K562 (cell line): ENCODE measurements around the gene NTRK1. TPM values are rescaled to one million over a fixed set of nuclear protein-coding genes. Genes with fewer than 3 reads are reported as not detected.

ENCODE experiments used
- ATAC-seq: fragments of 200-7000 bp; cut with Tn5 transposase; 3 replicates; pipeline ENCODE4 v1.9.1; 2020; ENCODE audit warnings: moderate library complexity
- BruUV-seq: library from RNA; stranded (reverse); fragments of 400-500 nt; replicated peaks from 2 replicates; lab custom pipeline; 2021; lab: Mats Ljungman, UMichigan
- CTCF ChIA-PET: fragments of 300-600 bp; formaldehyde crosslinking; extraction: SDS; loops from one replicate; lab custom pipeline; 2021; ENCODE audit warnings: low intra/inter-chr PET ratio; lab: Yijun Ruan, JAX
- POLR2A ChIA-PET: fragments of 300-600, 350-650 bp; sonication (Branson Sonifier 250); formaldehyde crosslinking; extraction: SDS; loops from one replicate; lab custom pipeline; 2021; ENCODE audit warnings: antibody characterized with exemption, inconsistent platforms; lab: Yijun Ruan, JAX
- DNase-seq, 4 experiments: peaks; one replicate each; pipeline versions ENCODE4 v3.0.0 to v3.0.0-alpha.2; 2011 to 2018; ENCODE audit warnings: low spot score in 3 of 4, mixed read lengths in 3 of 4; ENCODE audit errors: extremely low read depth in 1 of 4
- FAIRE-seq: peaks from 2 replicates; lab custom pipeline; 2011; peaks lifted over from hg19 to GRCh38; lab: Jason Lieb, UNC
- H2AFZ ChIP-seq: 2 replicates; pipeline ENCODE4 v1.6.0; 2011; ENCODE audit warnings: low read depth, low read length, control low read depth, inconsistent platforms
- H3K27ac ChIP-seq: fragments of 200-600 bp; 3 replicates; pipeline ENCODE4 v1.8.0; 2011; ENCODE audit warnings: low read depth, mild to moderate bottlenecking, control low read depth, inconsistent platforms, low read length, moderate library complexity, mixed read lengths; ENCODE audit errors: extremely low read depth
- H3K27me3 ChIP-seq, 2 experiments: fragments of 300-600 bp in 1 of 2; 2 replicates in 1 of 2; 3 replicates in 1 of 2; pipeline versions ENCODE4 v1.6.0 to v1.8.0; 2011; ENCODE audit warnings: inconsistent platforms in 2 of 2, low read length in 2 of 2, mild to moderate bottlenecking in 1 of 2, mixed read lengths in 1 of 2, moderate library complexity in 1 of 2; ENCODE audit not compliant: control insufficient read depth in 2 of 2, insufficient read depth in 2 of 2
- H3K36me3 ChIP-seq: fragments of 300-600 bp; 3 replicates; pipeline ENCODE4 v1.8.0; 2011; ENCODE audit warnings: mild to moderate bottlenecking, low read length, inconsistent platforms; ENCODE audit not compliant: control insufficient read depth, insufficient read depth
- H3K4me1 ChIP-seq, 2 experiments: fragments of 200-600 bp in 1 of 2; replicated peaks in 1 of 2; 2 replicates in 1 of 2; 3 replicates in 1 of 2; pipeline versions ENCODE4 v1.5.1 to v1.8.0; 2011; ENCODE audit warnings: inconsistent platforms in 2 of 2, low read length in 2 of 2, mild to moderate bottlenecking in 1 of 2, mixed read lengths in 1 of 2, moderate library complexity in 1 of 2; ENCODE audit not compliant: control insufficient read depth in 2 of 2, insufficient read depth in 2 of 2
- H3K4me2 ChIP-seq: 2 replicates; pipeline ENCODE4 v1.6.1; 2011; ENCODE audit warnings: low read length, control low read depth, inconsistent platforms, mixed read lengths; ENCODE audit not compliant: insufficient read depth
- H3K4me3 ChIP-seq: fragments of 200-600 bp; sonication (generic), shearing (Covaris generic); 2 replicates; pipeline ENCODE4 v1.5.1; 2016; ENCODE audit warnings: control low read depth, inconsistent platforms
- H3K79me2 ChIP-seq: fragments of 200-600 bp; 3 replicates; pipeline ENCODE4 v1.8.0; 2011; ENCODE audit warnings: low read length, inconsistent platforms; ENCODE audit not compliant: control insufficient read depth, insufficient read depth
- H3K9ac ChIP-seq, 2 experiments: 2 replicates each; pipeline versions ENCODE4 v1.6.0 to v1.6.1; 2011; ENCODE audit warnings: low read depth in 2 of 2, low read length in 2 of 2, control low read depth in 1 of 2, inconsistent platforms in 1 of 2, mild to moderate bottlenecking in 1 of 2, mixed read lengths in 1 of 2; ENCODE audit not compliant: insufficient read depth in 1 of 2
- H3K9me1 ChIP-seq: one replicate; pipeline ENCODE4 v1.6.0; 2011; ENCODE audit warnings: inconsistent platforms, mild to moderate bottlenecking, low read length, moderate library complexity; ENCODE audit not compliant: control insufficient read depth, insufficient read depth
- H3K9me3 ChIP-seq: replicated peaks from 2 replicates; pipeline ENCODE4 v1.5.1; 2011; ENCODE audit warnings: low read depth, low read length, inconsistent platforms; ENCODE audit not compliant: control insufficient read depth, insufficient read depth
- H4K20me1 ChIP-seq: replicated peaks from 2 replicates; pipeline ENCODE4 v1.6.1; 2011; ENCODE audit warnings: low read length, inconsistent platforms, mixed read lengths; ENCODE audit not compliant: control insufficient read depth, insufficient read depth
- CBX1 ChIP-seq: sonication (generic); IDR thresholded peaks from 2 replicates; pipeline ENCODE4 v1.6.1; 2016; ENCODE audit warnings: antibody characterized with exemption, low read depth, mild to moderate bottlenecking
- GATAD2A ChIP-seq: fragments of 450-650 bp; IDR thresholded peaks from 2 replicates; pipeline ENCODE4 v1.6.1; 2017
- GATAD2B ChIP-seq: fragments of 450-650 bp; IDR thresholded peaks from 2 replicates; pipeline ENCODE4 v1.6.1; 2017; ENCODE audit warnings: mild to moderate bottlenecking, borderline replicate concordance
- HDAC1 ChIP-seq, 2 experiments: fragments of 450-650 bp; IDR thresholded peaks; 2 replicates each; pipeline ENCODE4 v1.6.1; 2016 to 2017; ENCODE audit warnings: inconsistent platforms in 1 of 2, mild to moderate bottlenecking in 1 of 2, moderate library complexity in 1 of 2
- HDGF ChIP-seq: fragments of 450-650 bp; IDR thresholded peaks from 2 replicates; pipeline ENCODE4 v1.6.1; 2016
- KLF16 ChIP-seq: IDR thresholded peaks from 2 replicates; pipeline ENCODE4 v1.6.1; 2016; ENCODE audit warnings: antibody characterized with exemption
- LEF1 ChIP-seq: fragments of 450-650 bp; IDR thresholded peaks from 2 replicates; pipeline ENCODE4 v1.6.1; 2016; ENCODE audit warnings: mild to moderate bottlenecking
- MLLT1 ChIP-seq, 2 experiments: fragments of 450-650 bp; IDR thresholded peaks; 2 replicates each; pipeline ENCODE4 v1.6.1; 2016
- NCOA4 ChIP-seq: fragments of 450-650 bp; IDR thresholded peaks from 2 replicates; pipeline ENCODE4 v1.6.1; 2018; ENCODE audit warnings: mild to moderate bottlenecking; ENCODE audit not compliant: partially characterized antibody
- NFE2 ChIP-seq: IDR thresholded peaks from 2 replicates; pipeline ENCODE4 v1.6.1; 2014; ENCODE audit warnings: antibody characterized with exemption, low read depth
- NR2C1 ChIP-seq, 2 experiments: fragments of 450-650 bp; IDR thresholded peaks; 2 replicates each; pipeline ENCODE4 v1.6.1; 2017; ENCODE audit warnings: mild to moderate bottlenecking in 2 of 2, antibody characterized with exemption in 1 of 2, inconsistent platforms in 1 of 2, missing compliant biosample characterization in 1 of 2, missing genetic modification characterization in 1 of 2
- NR2C2 ChIP-seq, 2 experiments: fragments of 200-800 bp in 1 of 2; sonication (Bioruptor generic) in 1 of 2; sonication (generic) in 1 of 2; formaldehyde crosslinking in 1 of 2; IDR thresholded peaks; 2 replicates each; pipeline versions ENCODE4 v1.6.1 to v1.8.0; 2016 to 2022; ENCODE audit warnings: mild to moderate bottlenecking in 1 of 2, missing compliant biosample characterization in 1 of 2, missing genetic modification characterization in 1 of 2, missing genetic modification reagents in 1 of 2
- PHB2 ChIP-seq: fragments of 450-650 bp; IDR thresholded peaks from 2 replicates; pipeline ENCODE4 v1.6.1; 2017; ENCODE audit warnings: low read depth
- SMAD4 ChIP-seq: fragments of 250-450 bp; sonication (Bioruptor Pico); conservative IDR thresholded peaks from 2 replicates; pipeline ENCODE4 v1.8.0; 2021; ENCODE audit warnings: inconsistent platforms, mild to moderate bottlenecking, moderate library complexity
- TBL1XR1 ChIP-seq, 2 experiments: IDR thresholded peaks; 2 replicates each; pipeline ENCODE4 v1.6.1; 2012; ENCODE audit warnings: improper control_type of control experiment in 2 of 2, low read length in 2 of 2, mild to moderate bottlenecking in 1 of 2
- TFAP4 ChIP-seq: sonication (generic); formaldehyde crosslinking; IDR thresholded peaks from 2 replicates; pipeline ENCODE4 v1.8.0; 2022; ENCODE audit warnings: missing genetic modification reagents, mild to moderate bottlenecking, moderate library complexity, borderline replicate concordance
- TRIM24 ChIP-seq, 2 experiments: fragments of 450-650 bp; IDR thresholded peaks; 2 replicates each; pipeline ENCODE4 v1.6.1; 2016
- ZBTB9 ChIP-seq: fragments of 450-650 bp; formaldehyde crosslinking; IDR thresholded peaks from 2 replicates; pipeline ENCODE4 v1.4.0; 2020; ENCODE audit warnings: mild to moderate bottlenecking, moderate library complexity
- ZNF124 ChIP-seq: sonication (generic); formaldehyde crosslinking; IDR thresholded peaks from 2 replicates; pipeline ENCODE4 v1.8.1; 2022; ENCODE audit warnings: missing genetic modification reagents
- WGBS: fragments of 100-300 bp; shearing (Covaris generic); methylation state at CpG from one replicate; pipeline ENCODE4 v1.1.6; 2016; ENCODE audit warnings: low coverage, mixed read lengths; ENCODE audit not compliant: insufficient coverage; ENCODE audit errors: missing lambda C conversion rate; 5-methylcytosine and 5-hydroxymethylcytosine counted together
- in situ Hi-C: fragments of 300-500 bp; cut with MboI; formaldehyde crosslinking; loops from 4 replicates; pipeline ENCODE4 v1.15.0; 2018; ENCODE audit warnings: inconsistent platforms, mixed read lengths
- intact Hi-C: fragments of 100-400 bp; cut with micrococcal nuclease; formaldehyde crosslinking; loops from 2 replicates; pipeline ENCODE4 v1.14.2; 2022
- polyA plus RNA-seq, 8 experiments: library from polyadenylated mRNA; depleted of rRNA in 4 of 8; stranded (reverse) in 5 of 8; unstranded in 3 of 8; fragments of >200 nt; fragmentation: Nextera tagmentation in 2 of 8; fragmentation: Illumina TruSeq in 1 of 8; extraction: Ambion mirVana in 2 of 8; extraction: Trizol in 1 of 8; gene quantifications; 2 replicates each; pipeline versions ENCODE4 v1.2.1 to v1.2.3, GENCODE V29; 2011 to 2014; ENCODE audit warnings: inconsistent platforms in 1 of 8, missing spikeins in 1 of 8
- total RNA-seq, 7 experiments: library from RNA; depleted of rRNA in 6 of 7; stranded (reverse); fragments of >200 nt in 6 of 7; fragmentation: Illumina TruSeq in 2 of 7; extraction: Trizol in 2 of 7; gene quantifications; 2 replicates each; pipeline versions ENCODE4 v1.2.1 to v1.2.3, GENCODE V29; 2011 to 2021; ENCODE audit warnings: low replicate concordance in 1 of 7

NTRK1 gene
- total and polyA plus RNA-seq, 9 of the 15 experiments (the other 6 are each of a cell fraction or from before 2014, with no cell fraction given) = 0.46 to 30.0 (median 7.9) TPM

GRCh38 chr1:156862997-156863599 is 2.4 kb downstream of the NTRK1 start:
- FAIRE-seq = peak; percentile 85
- TF ChIP-seq TRIM24 (IDR thresholded peaks at IDR 0.05) (peak; percentile 69 to 84; a peak in 3 of 4 replicates), NFE2 (peak; percentile 86), GATAD2A (peak; percentile 100), NR2C2 (CRISPR knock-in tag; IDR thresholded peaks at IDR 0.05) (no peak; the same call in 1 of the 2 replicates), NR2C2 (tag; IDR thresholded peaks at IDR 0.05) (peak; percentile 39; the same call in 1 of the 2 replicates), HDGF (peak; percentile 97), NR2C1 (IDR thresholded peaks at IDR 0.05) (no peak), NR2C1 (tag; IDR thresholded peaks at IDR 0.05) (peak; percentile 59; the same call in 1 of the 2 replicates), ZBTB9 (0 out of 2 replicates have a peak, but pooled peaks have one; percentile 24), ZNF124 (CRISPR knock-in tag) (no peak), CBX1 (no peak), SMAD4 (CRISPR knock-in tag) (peak; percentile 92), TBL1XR1 (IDR thresholded peaks at IDR 0.05; ENCODE audit: low read length in 2 of 2) (peak; percentile 69 to 93; a peak in 3 of 4 replicates), KLF16 (peak; percentile 65; the same call in 1 of the 2 replicates), LEF1 (peak; percentile 91), PHB2 (peak; percentile 18; the same call in 1 of the 2 replicates), NCOA4 (peak; percentile 83), HDAC1 (IDR thresholded peaks at IDR 0.05) (peak; percentile 42 to 99; a peak in 3 of 4 replicates), TFAP4 (CRISPR knock-in tag) (peak; percentile 70; the same call in 1 of the 2 replicates), MLLT1 (IDR thresholded peaks at IDR 0.05) (peak; percentile 61 to 89; a peak in 3 of 4 replicates), GATAD2B (peak; percentile 80; the same call in 1 of the 2 replicates)

More at GRCh38 chr1:156862997-156863599, 2.4 kb downstream of the NTRK1 start:
- BruUV-seq = no TSS peak
- in situ Hi-C loops (loop anchor here (5.0 kb wide), 2 partner anchors 61 to 136 kb away; partner anchors contain the start of genes ISG20L2 and METTL25B), intact Hi-C loops (loop anchor here (5.0 kb wide), 1 partner anchor 176 kb away; no protein-coding TSS in a partner anchor)
- H4K20me1 ChIP-seq = no peaks in the 10 kb centered on the region
- peaks cover 3% of the 10 kb centered on the region; the same call in 2 of the 3 replicates for H3K36me3 ChIP-seq
- H2AFZ ChIP-seq = peak overlapping the region; percentile 56
- WGBS = 0% methylated on average over 10 of the region's 10 CpGs
- no peaks in the 10 kb centered on the region for H3K9me3 ChIP-seq
- no peaks in the 10 kb centered on the region for H3K9me1 ChIP-seq
- peak overlapping the region; percentile 20 for H3K4me3 ChIP-seq
- ATAC-seq = peak; percentile 12
- no peaks in the 10 kb centered on the region for H3K27me3 ChIP-seq
- H3K4me1 ChIP-seq = peaks cover 80 to 91% of the 10 kb centered on the region in 2 experiments
- peak; percentile 70 to 80 (median 74) for DNase-seq
- peak overlapping the region; percentile 61 for H3K27ac ChIP-seq
- peak overlapping the region; percentile 36 to 79; a peak in 3 of 4 replicates for H3K9ac ChIP-seq
- ChIA-PET POLR2A (interaction anchor here (0.6 to 1.1 kb wide), 4 partner anchors 10 to 142 kb away, joined by 3 to 4 read pairs (median 4); no protein-coding TSS in a partner anchor), CTCF (no interaction called here)
- peak overlapping the region; percentile 79 for H3K4me2 ChIP-seq
- H3K79me2 ChIP-seq = peaks cover 41% of the 10 kb centered on the region; the same call in 2 of the 3 replicates
